HG03442 (cell line): ENCODE measurements around the gene IL17REL.
"Not testable (repeated sequence)": the region's sequence is repeated elsewhere in the genome, so short reads cannot be mapped to it uniquely, and the experiment has no call there.

Source experiments
- ATAC-seq: cut with Tn5 transposase; IDR thresholded peaks from one replicate; pipeline ENCODE4 v1.9.1; 2021; ENCODE audit warnings: mild to moderate bottlenecking, moderate library complexity; ENCODE audit not compliant: unreplicated experiment

IL17REL gene

DNA sequence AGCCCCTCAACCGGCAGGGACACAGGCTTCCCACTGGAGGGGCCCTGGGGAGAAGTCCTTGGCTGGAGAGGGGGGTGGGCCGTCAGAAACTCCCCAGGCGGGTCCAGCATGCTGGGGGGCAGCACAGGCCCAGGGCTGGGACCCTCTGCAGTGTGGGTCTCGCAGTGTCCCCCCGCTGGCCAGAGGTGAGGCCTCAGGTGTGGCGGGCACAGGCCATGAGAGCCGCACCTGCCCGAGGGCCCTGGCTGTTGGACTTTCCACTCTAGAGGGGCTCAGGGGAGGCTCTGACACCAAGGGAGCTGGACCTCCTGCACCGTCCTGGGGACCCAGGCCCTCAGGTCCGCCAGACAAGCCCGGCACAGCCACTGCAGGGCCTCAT lies 62.7 kb downstream of the IL17REL start:
- ATAC-seq = no peak

DNA sequence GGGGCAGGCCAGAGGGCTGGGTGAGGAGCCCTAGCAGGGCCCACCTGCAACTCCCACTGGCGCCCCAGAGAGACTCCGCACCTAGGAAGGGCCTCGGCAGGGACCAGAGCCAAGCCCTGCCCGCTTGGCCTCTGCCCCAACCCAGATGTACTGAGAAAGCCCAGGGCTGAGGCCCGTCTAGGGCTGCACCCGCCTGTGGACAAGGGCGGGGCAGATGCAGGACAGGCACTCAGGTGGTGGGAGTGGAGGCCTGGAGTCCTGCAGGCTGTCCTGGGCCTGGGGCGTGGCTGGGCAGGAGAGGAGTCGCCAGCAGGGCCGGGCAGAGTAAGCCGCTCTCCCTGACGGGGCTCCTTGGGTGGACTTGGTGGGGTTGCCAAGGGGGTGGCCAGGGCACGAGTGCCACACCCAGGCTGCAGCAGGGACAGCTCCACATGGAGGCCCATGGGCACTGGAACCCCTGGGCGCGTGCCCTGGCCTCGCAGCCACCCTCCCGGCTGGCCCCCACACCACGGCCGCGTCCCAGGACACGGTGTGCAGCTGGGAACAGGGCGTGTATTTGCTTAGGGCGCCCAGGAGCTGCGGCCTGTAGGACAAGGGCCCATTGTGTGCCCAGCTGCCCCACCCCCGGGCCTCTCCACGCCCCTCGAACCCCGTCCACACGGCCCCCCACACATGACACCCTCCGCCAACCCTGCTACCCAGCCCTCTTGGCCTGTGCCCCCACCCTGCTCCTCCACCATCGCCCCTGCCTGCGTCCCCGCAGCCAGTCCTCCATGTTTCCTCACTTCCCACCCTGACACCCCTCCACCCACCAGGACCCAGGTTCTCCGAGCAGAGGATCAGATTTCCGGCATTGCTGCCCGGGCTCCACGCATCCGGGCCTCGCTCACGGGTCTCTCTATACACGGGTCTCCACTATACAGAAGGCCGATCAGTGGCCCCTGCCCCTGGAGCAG lies 63.3 kb downstream of the IL17REL start:
- no peak for ATAC-seq

DNA sequence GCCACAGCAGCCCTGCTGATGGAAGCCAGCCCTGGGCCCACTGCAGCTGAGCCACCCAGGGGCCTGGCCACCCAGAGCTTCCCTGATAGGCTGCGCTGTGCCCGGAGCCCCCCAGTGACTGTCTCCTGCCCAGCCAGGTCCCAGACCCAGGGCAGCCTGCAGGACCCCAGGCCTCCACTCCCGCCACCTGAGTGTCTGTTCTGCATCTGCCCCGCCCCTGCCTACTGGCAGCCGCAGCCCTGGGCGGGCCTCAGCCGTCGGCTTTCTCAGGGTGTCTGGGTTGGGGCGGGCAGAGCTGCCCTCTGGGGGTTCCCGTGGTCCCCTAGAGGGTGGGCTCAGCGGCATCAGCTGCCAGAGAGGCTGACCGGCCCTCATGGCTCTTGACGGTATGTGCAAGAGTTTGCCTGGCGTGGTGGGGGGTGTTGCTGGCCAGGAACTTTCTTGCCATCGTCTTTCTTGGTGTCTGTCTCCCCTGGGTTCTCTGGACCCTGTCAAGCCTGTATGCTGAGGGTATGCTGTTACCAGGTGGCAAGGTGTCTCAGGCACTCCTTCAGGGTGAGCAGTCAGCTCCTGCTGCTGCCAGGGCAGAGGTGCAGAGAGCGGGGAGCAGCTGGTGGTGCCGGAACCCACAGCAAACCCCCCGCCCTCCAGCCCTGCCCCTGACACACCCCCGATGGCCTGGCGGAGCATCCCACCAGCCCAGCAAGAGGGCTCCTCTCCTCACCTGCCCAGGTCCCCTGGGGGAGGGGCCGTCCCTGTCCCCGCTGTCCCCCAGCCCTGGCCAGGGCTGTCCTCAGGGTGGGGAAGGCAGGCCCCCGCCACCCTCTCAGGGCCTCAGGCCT lies 64.2 kb downstream of the IL17REL start:
- no peak for ATAC-seq

DNA sequence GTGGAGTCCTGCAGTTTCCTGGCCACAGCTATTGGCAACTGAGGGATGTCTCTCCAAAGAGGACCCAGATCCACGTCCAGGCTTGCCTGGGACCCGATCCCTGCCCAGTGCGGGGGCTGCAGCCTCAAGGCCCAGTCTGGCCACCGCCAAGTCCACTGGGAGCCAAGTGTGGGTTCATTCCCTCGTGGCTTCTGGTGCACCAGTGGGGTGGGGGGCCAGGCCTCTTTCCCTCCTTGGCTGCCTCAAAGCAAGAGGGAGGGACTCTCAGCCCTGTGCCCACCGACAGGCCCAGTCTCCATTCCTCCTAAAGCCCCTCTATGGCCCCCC lies 65.3 kb downstream of the IL17REL start:
- ATAC-seq = no peak

DNA sequence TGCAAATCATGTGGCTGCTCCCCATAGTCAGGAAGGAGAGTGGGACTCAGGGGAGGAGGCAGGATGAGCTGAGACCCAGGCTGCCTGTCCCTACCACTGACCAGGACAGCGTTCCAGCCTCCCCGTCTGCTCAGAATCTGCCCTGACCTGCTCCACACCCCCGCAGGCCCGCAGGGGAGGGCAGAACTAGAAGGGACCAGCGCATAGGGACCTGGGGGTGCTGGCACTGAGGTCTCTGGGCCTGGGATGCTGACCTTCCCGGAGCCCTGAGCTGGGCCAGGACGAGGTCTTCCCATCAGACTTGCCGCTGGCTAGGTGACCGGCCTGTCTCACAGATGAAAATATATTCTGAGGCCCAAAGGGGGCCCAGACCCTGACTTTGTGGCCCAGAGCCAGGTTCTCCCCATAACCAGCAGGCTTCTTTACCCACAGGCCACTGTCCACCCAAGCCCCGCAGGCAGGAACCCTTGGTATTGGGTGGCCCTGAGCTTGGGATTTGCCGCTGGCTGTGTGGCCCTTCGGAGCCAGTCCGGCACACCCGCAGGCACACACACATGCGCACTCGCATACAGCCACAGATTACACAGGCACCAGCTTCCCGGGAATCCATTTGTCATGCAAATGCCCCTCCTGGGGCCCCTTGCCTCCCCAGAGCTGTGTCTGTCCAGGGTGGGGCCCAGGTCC lies 65.8 kb downstream of the IL17REL start:
- ATAC-seq = no peak

DNA sequence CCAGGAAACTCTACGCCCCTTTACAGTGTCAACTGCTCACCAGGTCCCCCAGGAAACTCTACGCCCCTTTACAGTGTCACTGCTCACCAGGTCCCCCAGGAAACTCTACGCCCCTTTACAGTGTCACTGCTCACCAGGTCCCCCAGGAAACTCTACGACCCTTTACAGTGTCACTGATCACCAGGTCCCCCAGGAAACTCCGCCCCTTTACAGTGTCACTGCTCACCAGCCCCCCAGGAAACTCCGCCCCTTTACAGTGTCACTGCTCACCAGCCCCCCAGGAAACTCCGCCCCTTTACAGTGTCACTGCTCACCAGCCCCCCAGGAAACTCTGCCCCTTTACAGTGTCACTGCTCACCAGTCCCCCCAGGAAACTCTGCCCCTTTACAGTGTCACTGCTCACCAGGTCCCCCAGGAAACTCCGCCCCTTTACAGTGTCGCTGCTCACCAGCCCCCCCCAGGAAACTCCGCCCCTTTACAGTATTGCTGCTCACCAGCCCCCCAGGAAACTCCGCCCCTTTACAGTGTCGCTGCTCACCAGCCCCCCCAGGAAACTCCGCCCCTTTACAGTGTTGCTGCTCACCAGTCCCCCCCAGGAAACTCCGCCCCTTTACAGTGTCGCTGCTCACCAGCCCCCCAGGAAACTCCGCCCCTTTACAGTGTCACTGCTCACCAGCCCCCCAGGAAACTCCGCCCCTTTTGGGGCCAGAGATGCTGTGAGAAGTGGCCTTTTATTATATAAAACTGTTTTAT lies 67.3 kb downstream of the IL17REL start:
- not testable (repeated sequence) for ATAC-seq
